ENCODE results near the gene NEK11.

Gene NEK11

DNA sequence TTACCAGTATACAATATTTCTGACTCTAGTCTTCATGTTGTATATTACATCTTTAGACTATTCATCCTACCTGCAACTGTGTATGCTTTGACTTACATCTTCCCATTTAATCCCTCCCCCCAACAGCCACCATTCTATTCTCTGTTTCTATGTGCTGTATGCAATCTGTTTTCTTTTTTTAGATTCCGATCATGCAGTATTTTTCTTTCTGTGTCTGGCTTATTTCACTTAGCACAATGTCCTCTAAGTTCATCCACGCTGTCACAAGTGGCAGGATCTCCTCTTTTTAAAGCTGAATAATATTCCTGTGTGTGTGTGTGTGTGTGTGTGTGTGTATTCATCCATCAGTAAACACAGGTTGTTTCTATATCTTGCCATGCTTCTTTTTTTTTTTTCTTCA lies 288.5 kb downstream of the NEK11 start:
- TF ChIP-seq, protein P1, sequence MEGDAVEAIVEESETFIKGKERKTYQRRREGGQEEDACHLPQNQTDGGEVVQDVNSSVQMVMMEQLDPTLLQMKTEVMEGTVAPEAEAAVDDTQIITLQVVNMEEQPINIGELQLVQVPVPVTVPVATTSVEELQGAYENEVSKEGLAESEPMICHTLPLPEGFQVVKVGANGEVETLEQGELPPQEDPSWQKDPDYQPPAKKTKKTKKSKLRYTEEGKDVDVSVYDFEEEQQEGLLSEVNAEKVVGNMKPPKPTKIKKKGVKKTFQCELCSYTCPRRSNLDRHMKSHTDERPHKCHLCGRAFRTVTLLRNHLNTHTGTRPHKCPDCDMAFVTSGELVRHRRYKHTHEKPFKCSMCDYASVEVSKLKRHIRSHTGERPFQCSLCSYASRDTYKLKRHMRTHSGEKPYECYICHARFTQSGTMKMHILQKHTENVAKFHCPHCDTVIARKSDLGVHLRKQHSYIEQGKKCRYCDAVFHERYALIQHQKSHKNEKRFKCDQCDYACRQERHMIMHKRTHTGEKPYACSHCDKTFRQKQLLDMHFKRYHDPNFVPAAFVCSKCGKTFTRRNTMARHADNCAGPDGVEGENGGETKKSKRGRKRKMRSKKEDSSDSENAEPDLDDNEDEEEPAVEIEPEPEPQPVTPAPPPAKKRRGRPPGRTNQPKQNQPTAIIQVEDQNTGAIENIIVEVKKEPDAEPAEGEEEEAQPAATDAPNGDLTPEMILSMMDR (IDR thresholded peaks at IDR 0.05) = no peak
- Histone ChIP-seq H3K4me1 (no peaks in the 10 kb centered on the region), H2AFZ (no peak overlapping the region), H3K4me2 (ENCODE audit: low read length) (no peak overlapping the region), H3K36me3 (ENCODE audit: control insufficient read depth, insufficient read depth, low read length) (no peaks in the 10 kb centered on the region), H3K4me3 (ENCODE audit: low read depth, low read length) (no peak overlapping the region), H3K9ac (no peak overlapping the region), H3K27me3 (ENCODE audit: control insufficient read depth, insufficient read depth, low read length) (no peaks in the 10 kb centered on the region), H3K9me3 (ENCODE audit: control insufficient read depth, low read length) (no peaks in the 10 kb centered on the region), H3K79me2 (no peaks in the 10 kb centered on the region), H3K27ac (no peak overlapping the region)

DNA sequence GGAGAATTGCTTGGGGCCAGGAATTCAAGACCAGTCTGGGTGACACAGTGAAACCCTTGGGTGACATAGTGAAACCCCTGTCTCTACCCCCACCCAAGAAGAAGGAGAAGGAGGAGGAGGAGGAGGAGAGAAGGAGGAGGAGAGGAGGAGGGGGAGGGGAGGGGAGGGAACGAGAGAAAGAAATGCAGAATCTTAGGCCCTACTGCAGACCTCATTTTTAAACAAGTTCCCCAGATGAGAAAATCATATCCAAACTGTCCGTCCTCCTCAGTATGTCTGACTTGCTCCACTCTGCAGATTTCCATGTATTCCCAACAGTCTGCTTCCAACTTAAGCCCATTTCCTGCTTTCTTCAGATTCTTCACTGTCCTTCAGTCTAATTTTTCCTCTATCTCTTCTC lies 291.0 kb downstream of the NEK11 start:
- no peaks in the 10 kb centered on the region for H3K79me2 ChIP-seq
- H2AFZ ChIP-seq = no peak overlapping the region
- H3K27me3 ChIP-seq (ENCODE audit: control insufficient read depth, insufficient read depth, low read length) = no peaks in the 10 kb centered on the region
- no peak overlapping the region for H3K4me2 ChIP-seq (ENCODE audit: low read length)
- no peaks in the 10 kb centered on the region for H3K9me3 ChIP-seq (ENCODE audit: control insufficient read depth, low read length)
- H3K4me3 ChIP-seq (ENCODE audit: low read depth, low read length) = no peak overlapping the region
- TF ChIP-seq, protein P1 (IDR thresholded peaks at IDR 0.05) = no peak
- no peaks in the 10 kb centered on the region for H3K36me3 ChIP-seq (ENCODE audit: control insufficient read depth, insufficient read depth, low read length)
- no peak overlapping the region for H3K9ac ChIP-seq
- H3K27ac ChIP-seq = no peak overlapping the region
- H3K4me1 ChIP-seq = peaks cover 3% of the 10 kb centered on the region

DNA sequence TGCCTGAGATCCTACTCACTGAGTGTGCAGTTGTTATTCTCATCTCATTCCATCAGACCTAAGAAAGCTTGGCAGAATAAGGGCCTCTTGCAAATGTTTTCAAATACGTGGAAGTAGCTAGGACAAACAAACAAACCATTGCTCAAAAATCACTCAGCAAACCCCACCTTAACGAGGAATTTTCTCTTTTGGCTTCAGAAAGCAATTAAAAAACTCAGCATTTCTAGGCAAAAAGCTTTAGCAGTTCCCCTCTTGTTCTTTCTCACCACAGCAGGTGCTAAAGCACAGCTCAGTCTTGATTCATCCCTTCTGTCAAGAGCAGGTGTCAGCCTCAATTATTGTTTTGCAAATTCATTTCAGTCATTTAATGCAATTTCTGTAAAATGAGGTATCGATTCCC lies 296.3 kb downstream of the NEK11 start:
- Histone ChIP-seq H3K27me3 (ENCODE audit: control insufficient read depth, insufficient read depth, low read length) (no peaks in the 10 kb centered on the region), H3K9me3 (ENCODE audit: control insufficient read depth, low read length) (no peaks in the 10 kb centered on the region), H3K79me2 (no peaks in the 10 kb centered on the region), H3K4me3 (ENCODE audit: low read depth, low read length) (no peak overlapping the region), H3K9ac (no peak overlapping the region), H3K4me2 (ENCODE audit: low read length) (no peak overlapping the region), H3K4me1 (peaks cover 3% of the 10 kb centered on the region), H2AFZ (no peak overlapping the region), H3K27ac (no peak overlapping the region), H3K36me3 (ENCODE audit: control insufficient read depth, insufficient read depth, low read length) (no peaks in the 10 kb centered on the region)
- TF ChIP-seq, protein P1 (IDR thresholded peaks at IDR 0.05) = no peak

DNA sequence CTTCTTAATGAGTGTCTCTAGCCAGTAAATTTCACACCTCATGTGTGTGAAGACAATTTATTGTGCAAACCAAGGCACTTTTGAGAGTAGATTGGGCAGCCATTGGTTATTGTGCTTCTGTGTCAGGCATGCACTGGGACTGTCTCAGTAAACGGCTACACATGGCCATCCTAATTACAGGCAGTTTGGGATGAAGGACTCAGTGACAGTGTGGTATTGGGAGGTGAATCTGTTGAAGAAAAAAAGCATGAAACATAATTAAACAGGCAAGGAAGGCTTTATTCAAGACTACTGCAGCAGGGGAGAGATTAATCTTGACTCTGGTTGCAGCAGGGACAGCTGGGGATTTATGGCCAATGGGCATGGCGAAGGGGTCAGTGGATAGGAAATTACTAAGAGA lies 297.1 kb downstream of the NEK11 start:
- H2AFZ ChIP-seq = no peak overlapping the region
- H3K4me3 ChIP-seq (ENCODE audit: low read depth, low read length) = no peak overlapping the region
- peaks cover 3% of the 10 kb centered on the region for H3K4me1 ChIP-seq
- H3K79me2 ChIP-seq = no peaks in the 10 kb centered on the region
- no peak overlapping the region for H3K27ac ChIP-seq
- no peaks in the 10 kb centered on the region for H3K9me3 ChIP-seq (ENCODE audit: control insufficient read depth, low read length)
- TF ChIP-seq, protein P1 (IDR thresholded peaks at IDR 0.05) = no peak
- H3K9ac ChIP-seq = no peak overlapping the region
- H3K27me3 ChIP-seq (ENCODE audit: control insufficient read depth, insufficient read depth, low read length) = no peaks in the 10 kb centered on the region
- no peaks in the 10 kb centered on the region for H3K36me3 ChIP-seq (ENCODE audit: control insufficient read depth, insufficient read depth, low read length)
- no peak overlapping the region for H3K4me2 ChIP-seq (ENCODE audit: low read length)

DNA sequence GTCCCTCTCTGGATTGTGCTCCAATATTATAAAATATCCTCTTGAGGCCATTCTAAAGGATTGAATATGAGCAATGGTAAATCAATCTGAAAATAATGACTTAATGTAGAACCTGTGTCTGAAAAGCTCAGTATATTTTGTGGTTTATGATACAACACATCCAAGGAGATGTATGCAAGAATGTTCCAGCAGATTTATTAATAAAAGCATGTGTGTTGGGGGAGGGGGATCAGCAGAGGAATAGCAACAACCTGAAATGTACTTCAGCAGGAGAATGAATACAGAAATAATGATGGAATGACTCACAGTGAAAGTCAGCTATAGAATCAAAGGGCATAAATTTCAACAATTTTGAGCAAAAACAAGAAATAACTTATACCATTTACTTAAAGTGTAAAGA lies 298.2 kb downstream of the NEK11 start:
- H3K27ac ChIP-seq = no peak overlapping the region
- H2AFZ ChIP-seq = no peak overlapping the region

More for the DNA sequence above, 298.2 kb downstream of the NEK11 start:
- Histone ChIP-seq H3K36me3 (ENCODE audit: control insufficient read depth, insufficient read depth, low read length) (no peaks in the 10 kb centered on the region), H3K27me3 (ENCODE audit: control insufficient read depth, insufficient read depth, low read length) (no peaks in the 10 kb centered on the region), H3K4me1 (peaks cover 3% of the 10 kb centered on the region), H3K9me3 (ENCODE audit: control insufficient read depth, low read length) (no peaks in the 10 kb centered on the region), H3K4me2 (ENCODE audit: low read length) (no peak overlapping the region), H3K4me3 (ENCODE audit: low read depth, low read length) (no peak overlapping the region), H3K9ac (no peak overlapping the region), H3K79me2 (no peaks in the 10 kb centered on the region)
- TF ChIP-seq, protein P1 (IDR thresholded peaks at IDR 0.05) = no peak
